Heart left ventricle (tissue), 16 donors: ENCODE measurements around the gene SRD5A3. TPM values are rescaled to one million over a fixed set of nuclear protein-coding genes. Genes with fewer than 3 reads are reported as not detected.

Experiments
- ATAC-seq, 4 donors: fragments of 200-7000 bp; cut with Tn5 transposase; one replicate each; pipeline ENCODE4 v1.9.1; 2020 to 2022; ENCODE audit warnings: moderate library complexity in 4 of 4, mild to moderate bottlenecking in 3 of 4, moderate number of reproducible peaks in 1 of 4
- DNase-seq, 5 donors: peaks; one replicate each; pipeline ENCODE4 v3.0.0-alpha.2; 2020
- H3K27ac ChIP-seq, 12 donors: fragments of 200-600 bp; sonication (generic) in 4 of 12; one replicate each; pipeline versions ENCODE4 v1.5.0 to v1.8.0; 2016 to 2022; ENCODE audit warnings: mild to moderate bottlenecking in 2 of 12
- H3K27me3 ChIP-seq, 9 donors: fragments of 200-600 bp; sonication (generic) in 2 of 9; one replicate each; pipeline versions ENCODE4 v1.5.1 to v1.8.0; 2016 to 2022; ENCODE audit warnings: mild to moderate bottlenecking in 3 of 9
- H3K36me3 ChIP-seq, 9 donors: fragments of 200-600 bp; sonication (generic) in 2 of 9; one replicate each; pipeline versions ENCODE4 v1.5.0 to v1.8.0; 2018 to 2022; ENCODE audit warnings: mild to moderate bottlenecking in 2 of 9
- H3K4me1 ChIP-seq, 12 donors: fragments of 200-600 bp; sonication (generic) in 4 of 12; one replicate each; pipeline versions ENCODE4 v1.5.0 to v1.8.0; 2016 to 2022; ENCODE audit warnings: mild to moderate bottlenecking in 3 of 12
- H3K4me3 ChIP-seq, 12 donors: fragments of 200-600 bp; sonication (generic) in 4 of 12; one replicate each; pipeline versions ENCODE4 v1.5.0 to v1.8.0; 2017 to 2022; ENCODE audit warnings: mild to moderate bottlenecking in 9 of 12, moderate library complexity in 4 of 12
- H3K9me3 ChIP-seq, 12 donors: fragments of 200-600 bp; sonication (generic) in 4 of 12; one replicate each; pipeline versions ENCODE4 v1.5.0 to v1.8.0; 2016 to 2022; ENCODE audit warnings: mild to moderate bottlenecking in 1 of 12
- CTCF ChIP-seq, 12 donors: fragments of 200-600 bp; sonication (generic) in 4 of 12; IDR thresholded peaks; one replicate each; pipeline versions ENCODE4 v1.5.0 to v1.8.0; 2018 to 2022; ENCODE audit warnings: antibody characterized with exemption in 12 of 12, mild to moderate bottlenecking in 5 of 12
- POLR2A ChIP-seq, 2 donors: fragments of 450-650 bp; IDR thresholded peaks; one replicate each; pipeline ENCODE4 v1.6.1; 2017; ENCODE audit warnings: antibody characterized with exemption in 2 of 2, mild to moderate bottlenecking in 2 of 2, moderate library complexity in 2 of 2
- WGBS, 4 donors: extraction: QIAGEN DNeasy Blood & Tissue Kit in 2 of 4; methylation state at CpG; one replicate each; pipeline versions ENCODE4 v1.1.5 to v1.1.7; 2013 to 2018; 5-methylcytosine and 5-hydroxymethylcytosine counted together
- intact Hi-C, 10 donors: fragments of 100-400 bp; cut with DNase I; formaldehyde crosslinking; loops; one replicate each; pipeline versions ENCODE4 v1.11.1 to v1.14.2; 2022
- polyA plus RNA-seq, 2 donors: library from polyadenylated mRNA; stranded (reverse); fragments of 200-250 nt; gene quantifications; one replicate each; pipeline ENCODE4 v1.2.3, GENCODE V29; 2013
- total RNA-seq, 9 donors: library from RNA; depleted of rRNA in 2 of 9; stranded (reverse); fragments of >200 nt in 2 of 9; fragmentation: NEBNext Ultra II Directional in 3 of 9; extraction: Animal tissue kit (Norgen Biotek cat#: 25700) in 3 of 9; gene quantifications; one replicate each; pipeline versions ENCODE4 v1.1.0 to v1.2.4, GENCODE V29; 2016 to 2023
- donor health status: ischemic (EF 13 %, LVEDD 7.1; RV severe dilation, severe dysfunction).
- donor health status: healthy with polysubstance abuse.
- donor health status: DM: no; HTN: yes; CAD: no.
- donor health status: DM: no; HTN: no; CAD: no.
- donor health status: ischemic (EF 25% LVEDD 6.9; RV normal size, moderate dysfunction).
- donor health status: ischemic (EF 25% LVEDD 5.7; RV mildly dilated, moderate dysfunction).
- donor health status: healthy.
- donor health status: DM: yes; HTN: yes; CAD: no.
- donor health status: ischemic (EF 35%, LVEDD 5.7; RV mildly dilated, moderate dysfunction).
- donor health status: nonischemic (EF 11% LVEDD 7.7; RV severe dilation, severe dysfunction).
- donor health status: DM: yes; HTN: yes; CAD: no.
- donor health status: PGD.
- donor health status: ischemic (EF 29% LVEDD 5.4; RV normal size, mild dysfunction).
- donor health status: nonischemic (EF 23%, LVEDD 6.1; RV moderate dilation, normal function).

The SRD5A3 gene
- total and polyA plus RNA-seq, 11 donors = 4.5 to 16.8 (median 7.8) TPM

- no peak for ATAC-seq
- WGBS, 4 donors = 85 to 99% (median 93%) methylated on average over 8 of the region's 8 CpGs
Observed at GRCh38 chr4:55354648-55355047, 8.6 kb downstream of the SRD5A3 start.

GRCh38 chr4:55355555-55355954, 9.5 kb downstream of the SRD5A3 start:
- no peak overlapping the region for H3K4me3 ChIP-seq
- peaks cover 0 to 19% (median 0%) of the 10 kb centered on the region in 9 donors for H3K36me3 ChIP-seq
- H3K27me3 ChIP-seq = no peaks in the 10 kb centered on the region
- peaks cover 0 to 30% (median 14%) of the 10 kb centered on the region in 12 donors for H3K4me1 ChIP-seq
- no peak for DNase-seq
- TF ChIP-seq POLR2A (IDR thresholded peaks at IDR 0.05) (no peak), CTCF (IDR thresholded peaks at IDR 0.05) (no peak)
- H3K27ac ChIP-seq = no peak overlapping the region
- no peaks in the 10 kb centered on the region for H3K9me3 ChIP-seq
- intact Hi-C loops = loop anchor here in 1 of 10 donors (10.0 kb wide), 1 partner anchor 379 kb away; no protein-coding TSS in a partner anchor
- no peak for ATAC-seq
- 79 to 81% (median 80%) methylated on average over 6 of the region's 6 CpGs for WGBS, 4 donors

More at GRCh38 chr4:55354648-55355047, 8.6 kb downstream of the SRD5A3 start:
- DNase-seq = no peak
- Histone ChIP-seq H3K27ac (no peak overlapping the region), H3K36me3 (peaks cover 0 to 19% (median 0%) of the 10 kb centered on the region in 9 donors), H3K9me3 (no peaks in the 10 kb centered on the region), H3K4me1 (peaks cover 0 to 29% (median 13%) of the 10 kb centered on the region in 12 donors), H3K4me3 (no peak overlapping the region), H3K27me3 (no peaks in the 10 kb centered on the region)
- TF ChIP-seq POLR2A (IDR thresholded peaks at IDR 0.05) = no peak
- no peak for TF ChIP-seq CTCF (IDR thresholded peaks at IDR 0.05)
- intact Hi-C loops = loop anchor here in 1 of 10 donors (10.0 kb wide), 1 partner anchor 380 kb away; no protein-coding TSS in a partner anchor

GRCh38 chr4:55356991-55357461, 11.0 kb downstream of the SRD5A3 start:
- peaks cover 0 to 30% (median 14%) of the 10 kb centered on the region in 12 donors for H3K4me1 ChIP-seq
- H3K9me3 ChIP-seq = no peaks in the 10 kb centered on the region
- H3K27me3 ChIP-seq = no peaks in the 10 kb centered on the region
- TF ChIP-seq POLR2A (IDR thresholded peaks at IDR 0.05) (no peak), CTCF (IDR thresholded peaks at IDR 0.05) (no peak)
- no peak for DNase-seq
- intact Hi-C loops = loop anchor here in 1 of 10 donors (10.0 kb wide), 1 partner anchor 378 kb away; no protein-coding TSS in a partner anchor
- ATAC-seq = no peak
- 94 to 99% (median 94%) methylated on average over 5 of the region's 5 CpGs for WGBS, 4 donors
- peaks cover 0 to 15% (median 0%) of the 10 kb centered on the region in 9 donors for H3K36me3 ChIP-seq
- no peak overlapping the region for H3K27ac ChIP-seq
- no peak overlapping the region for H3K4me3 ChIP-seq

- no peak for DNase-seq
- no peak for TF ChIP-seq CTCF (IDR thresholded peaks at IDR 0.05)
- no peak for TF ChIP-seq POLR2A (IDR thresholded peaks at IDR 0.05)
- Histone ChIP-seq H3K4me1 (peaks cover 0 to 30% (median 14%) of the 10 kb centered on the region in 12 donors), H3K9me3 (no peaks in the 10 kb centered on the region), H3K4me3 (no peak overlapping the region), H3K36me3 (peaks cover 0 to 11% (median 0%) of the 10 kb centered on the region in 9 donors), H3K27ac (peak overlapping the region in 6 of 12 donors; percentile 61 to 77 (median 68)), H3K27me3 (no peaks in the 10 kb centered on the region)
- ATAC-seq = no peak
- WGBS, 4 donors = 98 to 100% (median 99%) methylated on average over 2 of the region's 2 CpGs
- intact Hi-C loops = loop anchor here in 1 of 10 donors (10.0 kb wide), 1 partner anchor 377 kb away; no protein-coding TSS in a partner anchor
Observed at GRCh38 chr4:55358246-55358645, 12.2 kb downstream of the SRD5A3 start.
